NT2/D1 (cell line): ENCODE measurements around the gene SGTA.

Experiments
- SUZ12 ChIP-seq: IDR thresholded peaks from 2 replicates; pipeline ENCODE4 v1.6.1; 2011; ENCODE audit not compliant: insufficient read length, insufficient read depth; ENCODE audit errors: extremely low read depth
- YY1 ChIP-seq: IDR thresholded peaks from 2 replicates; pipeline ENCODE4 v1.6.1; 2011; ENCODE audit not compliant: insufficient read length, insufficient read depth
- ZNF274 ChIP-seq: IDR thresholded peaks from 2 replicates; pipeline ENCODE4 v1.6.1; 2011; ENCODE audit warnings: mild to moderate bottlenecking, low read depth, low read length

GRCh38 chr19:2719920-2720776, 62.9 kb downstream of the SGTA start:
- TF ChIP-seq YY1 (no peak), SUZ12 (no peak), ZNF274 (no peak)
